Endothelial cell of umbilical vein (primary cell): ENCODE measurements around the gene SLC8A1.

Experiments used
- CTCF ChIP-seq, 2 donors: IDR thresholded peaks; 1 replicate in 1 of 2; 2 replicates in 1 of 2; pipeline ENCODE4 v1.5.1; 2011; ENCODE audit warnings: low read length in 2 of 2, mild to moderate bottlenecking in 2 of 2, moderate library complexity in 2 of 2, control low read depth in 1 of 2, inconsistent platforms in 1 of 2, low read depth in 1 of 2; ENCODE audit not compliant: insufficient read depth in 1 of 2; ENCODE audit errors: extremely low read depth in 1 of 2
- EZH2 ChIP-seq: IDR thresholded peaks from 2 replicates; pipeline ENCODE4 v1.6.1; 2012; ENCODE audit warnings: borderline replicate concordance, low read depth, mild to moderate bottlenecking, moderate library complexity, low read length, inconsistent platforms; ENCODE audit not compliant: severe bottlenecking
- FOS ChIP-seq: IDR thresholded peaks from 2 replicates; pipeline ENCODE4 v1.6.1; 2011; ENCODE audit warnings: mild to moderate bottlenecking, low read length, moderate library complexity, borderline replicate concordance; ENCODE audit not compliant: insufficient read depth
- MAX ChIP-seq: IDR thresholded peaks from 2 replicates; pipeline ENCODE4 v1.6.1; 2011; ENCODE audit not compliant: insufficient read depth, insufficient read length
- POLR2A ChIP-seq: IDR thresholded peaks from 2 replicates; pipeline ENCODE4 v1.6.1; 2012; ENCODE audit warnings: low read depth, mild to moderate bottlenecking, control low read depth, low read length
- POLR2AphosphoS5 ChIP-seq: IDR thresholded peaks from 2 replicates; pipeline ENCODE4 v1.6.1; 2012; ENCODE audit warnings: low read depth, mild to moderate bottlenecking, control low read depth, low read length, moderate library complexity; ENCODE audit not compliant: insufficient read depth

DNA sequence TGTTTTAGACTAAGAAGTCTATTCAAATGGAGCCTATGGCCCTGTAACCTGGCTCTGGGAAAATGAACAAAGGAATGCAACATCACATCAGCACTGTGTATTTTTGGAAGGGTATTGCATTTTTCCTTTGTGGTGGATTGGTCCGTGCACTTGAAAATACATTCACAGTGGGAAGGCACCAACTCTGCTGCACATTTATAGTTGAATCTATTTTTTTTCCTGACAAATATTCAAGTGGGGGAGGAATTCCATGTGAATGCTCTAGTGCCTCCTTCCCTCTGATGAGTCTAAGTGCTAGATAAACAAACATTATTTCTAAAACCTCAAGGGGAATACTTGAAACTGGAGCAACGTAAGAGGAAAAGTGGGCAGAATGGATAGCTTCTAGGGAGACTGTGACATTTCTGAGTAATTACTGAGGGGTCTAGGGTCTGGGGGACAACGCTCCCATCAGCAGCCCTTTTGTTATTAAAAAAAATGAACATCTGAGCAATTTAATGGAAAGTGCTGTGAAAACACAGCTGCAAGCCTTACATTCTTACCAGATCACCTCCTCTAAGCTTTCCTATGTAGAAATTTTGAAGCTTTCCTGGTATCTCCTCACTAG, 208.2 kb downstream of the SLC8A1 start:
- TF ChIP-seq POLR2A (no peak), CTCF (IDR thresholded peaks at IDR 0.05; ENCODE audit: extremely low read depth in 1 of 2, insufficient read depth in 1 of 2, low read depth in 1 of 2, low read length in 2 of 2) (no peak), MAX (no peak), FOS (no peak), POLR2AphosphoS5 (no peak), EZH2 (no peak)
